ENCODE results near the gene MS4A14. TPM values are rescaled to one million over a fixed set of nuclear protein-coding genes. Genes with fewer than 3 reads are reported as not detected.
"Not testable (repeated sequence)": the region's sequence is repeated elsewhere in the genome, so short reads cannot be mapped to it uniquely, and the experiment has no call there.

MS4A14 gene
- total RNA-seq, 1 donor from 2014 or later: not detected

DNA sequence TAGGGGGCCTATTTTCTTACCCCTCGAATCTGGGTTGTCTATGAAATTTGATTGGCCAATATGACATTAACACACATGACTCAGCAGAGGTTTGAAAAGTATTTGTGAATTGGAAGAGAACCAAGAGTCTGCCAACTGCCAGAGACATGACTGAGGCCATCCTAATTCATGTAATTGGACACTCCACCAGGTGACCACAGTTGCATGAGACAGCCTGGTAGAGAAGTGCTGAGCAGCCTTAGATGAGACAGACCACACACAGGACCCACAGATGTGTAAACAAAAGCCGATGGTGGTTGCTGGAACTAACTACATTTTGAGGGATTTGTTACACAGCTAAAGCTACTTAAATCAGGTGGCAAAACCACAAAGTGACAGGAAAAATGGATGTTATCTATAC is 32.3 kb downstream of the MS4A14 start:
- no peak for DNase-seq (ENCODE audit: low read depth)
- H3K27me3 ChIP-seq (ENCODE audit: control insufficient read depth, insufficient read depth, low read length): no peaks in the 10 kb centered on the region
- no peak overlapping the region for H3K4me3 ChIP-seq (ENCODE audit: low read depth, low read length)
- no peaks in the 10 kb centered on the region for H3K36me3 ChIP-seq (ENCODE audit: control insufficient read depth, insufficient read depth, low read length)
- TF ChIP-seq, protein P1, sequence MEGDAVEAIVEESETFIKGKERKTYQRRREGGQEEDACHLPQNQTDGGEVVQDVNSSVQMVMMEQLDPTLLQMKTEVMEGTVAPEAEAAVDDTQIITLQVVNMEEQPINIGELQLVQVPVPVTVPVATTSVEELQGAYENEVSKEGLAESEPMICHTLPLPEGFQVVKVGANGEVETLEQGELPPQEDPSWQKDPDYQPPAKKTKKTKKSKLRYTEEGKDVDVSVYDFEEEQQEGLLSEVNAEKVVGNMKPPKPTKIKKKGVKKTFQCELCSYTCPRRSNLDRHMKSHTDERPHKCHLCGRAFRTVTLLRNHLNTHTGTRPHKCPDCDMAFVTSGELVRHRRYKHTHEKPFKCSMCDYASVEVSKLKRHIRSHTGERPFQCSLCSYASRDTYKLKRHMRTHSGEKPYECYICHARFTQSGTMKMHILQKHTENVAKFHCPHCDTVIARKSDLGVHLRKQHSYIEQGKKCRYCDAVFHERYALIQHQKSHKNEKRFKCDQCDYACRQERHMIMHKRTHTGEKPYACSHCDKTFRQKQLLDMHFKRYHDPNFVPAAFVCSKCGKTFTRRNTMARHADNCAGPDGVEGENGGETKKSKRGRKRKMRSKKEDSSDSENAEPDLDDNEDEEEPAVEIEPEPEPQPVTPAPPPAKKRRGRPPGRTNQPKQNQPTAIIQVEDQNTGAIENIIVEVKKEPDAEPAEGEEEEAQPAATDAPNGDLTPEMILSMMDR (IDR thresholded peaks at IDR 0.05; ENCODE audit: insufficient read depth, low read length, poor library complexity, severe bottlenecking): no peak

DNA sequence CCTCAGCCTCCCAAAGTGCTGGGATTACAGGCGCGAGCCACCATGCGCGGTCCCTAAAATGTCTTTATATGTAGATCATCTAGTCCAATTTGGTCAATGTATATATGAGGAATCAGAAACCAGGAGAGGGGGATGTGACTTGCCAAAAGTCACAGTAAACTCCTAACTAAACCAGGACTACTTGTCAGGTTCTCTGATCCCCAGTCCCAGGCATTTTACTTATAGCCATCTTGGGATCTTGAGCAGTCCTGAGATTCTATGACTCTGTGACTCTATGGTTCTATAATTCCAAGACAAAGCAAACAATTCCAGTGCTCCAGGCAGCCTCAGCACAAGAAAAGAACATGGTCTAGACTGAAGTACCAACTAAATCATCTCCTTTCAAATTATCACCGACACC is 33.0 kb downstream of the MS4A14 start, which contains the start of gene MS4A5:
Gene MS4A5, plus strand, starts transcription at position 301 of the 400 bp plus-strand sequence. CDS start 103 bp downstream, outside the sequence.
- Histone ChIP-seq H3K4me3 (ENCODE audit: low read depth, low read length) (no peak within 1 kb of the TSS), H3K36me3 (ENCODE audit: control insufficient read depth, insufficient read depth, low read length) (no peaks in the 10 kb centered on the region), H3K27me3 (ENCODE audit: control insufficient read depth, insufficient read depth, low read length) (no peaks in the 10 kb centered on the region)
- DNase-seq (ENCODE audit: low read depth): no peak
- TF ChIP-seq, protein P1 (IDR thresholded peaks at IDR 0.05; ENCODE audit: insufficient read depth, low read length, poor library complexity, severe bottlenecking): no peak

DNA sequence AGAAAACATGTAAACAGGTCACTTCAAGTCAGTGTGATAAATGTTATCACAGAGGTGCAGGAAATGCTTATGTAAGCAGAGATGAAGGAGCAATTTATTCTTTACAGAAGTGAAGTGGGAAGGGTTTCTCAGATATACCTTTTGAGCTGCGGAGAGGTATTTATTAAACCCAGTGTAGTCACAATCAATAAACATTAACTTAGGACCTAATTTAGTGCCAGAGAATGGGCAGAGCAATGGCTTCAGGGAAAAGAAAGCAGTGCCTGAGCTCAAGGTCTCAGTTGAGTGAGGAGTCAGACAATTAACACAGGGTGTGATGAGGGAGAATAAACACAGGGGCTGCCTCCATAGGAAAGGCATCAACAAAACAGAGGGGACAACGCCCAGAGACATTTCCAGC is 35.0 kb downstream of the MS4A14 start:
- DNase-seq (ENCODE audit: low read depth): no peak
- H3K4me3 ChIP-seq (ENCODE audit: low read depth, low read length): no peak overlapping the region
- no peaks in the 10 kb centered on the region for H3K27me3 ChIP-seq (ENCODE audit: control insufficient read depth, insufficient read depth, low read length)
- no peaks in the 10 kb centered on the region for H3K36me3 ChIP-seq (ENCODE audit: control insufficient read depth, insufficient read depth, low read length)
- TF ChIP-seq, protein P1 (IDR thresholded peaks at IDR 0.05; ENCODE audit: insufficient read depth, low read length, poor library complexity, severe bottlenecking): no peak

DNA sequence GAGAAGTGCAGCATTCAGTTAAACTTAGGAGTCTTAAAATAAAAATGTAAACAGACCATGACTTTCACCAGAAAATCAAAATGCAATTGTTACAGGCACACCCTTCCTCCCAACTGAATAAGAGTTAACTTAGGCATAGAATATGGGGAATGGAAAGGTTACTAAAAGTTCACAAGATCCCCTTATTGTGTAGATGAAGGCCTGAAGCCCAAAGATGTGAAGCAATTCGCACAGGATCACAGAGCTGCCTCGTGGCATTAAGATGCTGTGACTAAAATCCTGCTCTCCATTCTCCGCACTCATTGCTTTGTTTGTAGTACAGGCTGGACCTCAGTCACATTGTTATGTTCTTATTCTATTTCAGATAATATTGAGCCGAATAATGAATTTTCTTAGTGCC is 37.1 kb downstream of the MS4A14 start:
- H3K27me3 ChIP-seq (ENCODE audit: control insufficient read depth, insufficient read depth, low read length): no peaks in the 10 kb centered on the region
- TF ChIP-seq, protein P1 (IDR thresholded peaks at IDR 0.05; ENCODE audit: insufficient read depth, low read length, poor library complexity, severe bottlenecking): no peak
- no peak for DNase-seq (ENCODE audit: low read depth)
- no peaks in the 10 kb centered on the region for H3K36me3 ChIP-seq (ENCODE audit: control insufficient read depth, insufficient read depth, low read length)
- no peak overlapping the region for H3K4me3 ChIP-seq (ENCODE audit: low read depth, low read length)

DNA sequence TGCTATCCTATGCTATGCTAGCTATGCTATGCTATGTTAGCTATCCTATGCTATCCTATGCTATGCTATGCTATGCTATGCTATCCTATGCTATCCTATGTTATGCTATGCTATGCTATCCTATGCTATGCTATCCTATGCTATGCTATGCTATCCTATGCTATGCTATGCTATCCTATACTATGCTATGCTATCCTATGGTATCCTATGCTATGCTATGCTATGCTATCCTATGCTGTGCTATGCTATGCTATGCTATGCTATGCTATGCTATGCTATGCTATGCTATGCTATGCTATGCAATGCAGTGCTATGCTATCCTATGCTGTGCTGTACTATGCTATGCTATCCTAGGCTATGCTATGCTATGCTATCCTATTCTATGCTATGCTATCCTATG is 50.8 kb downstream of the MS4A14 start:
- H3K4me3 ChIP-seq (ENCODE audit: low read depth, low read length): no peak overlapping the region
- no peak for DNase-seq (ENCODE audit: low read depth)
- no peaks in the 10 kb centered on the region for H3K36me3 ChIP-seq (ENCODE audit: control insufficient read depth, insufficient read depth, low read length)

DNA sequence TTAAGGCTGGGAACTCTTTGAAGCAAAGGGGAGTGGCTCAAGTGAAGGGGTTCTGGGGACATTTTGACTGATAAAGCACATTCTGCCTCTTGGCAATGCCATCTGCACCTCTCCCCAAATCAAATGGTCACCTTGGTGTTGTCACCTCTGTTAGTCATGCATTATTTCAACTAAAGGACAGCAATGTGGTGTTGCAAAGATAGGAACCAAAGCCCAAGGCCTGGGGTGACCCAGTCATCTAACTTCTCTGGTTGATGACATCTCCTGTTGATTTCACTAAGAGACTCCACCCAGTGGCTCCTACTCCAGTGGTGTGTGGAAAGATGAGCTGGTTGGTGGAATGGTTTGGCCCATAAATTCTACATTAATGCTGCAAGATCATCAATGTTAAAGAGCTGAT is 51.6 kb downstream of the MS4A14 start:
- TF ChIP-seq, protein P1 (IDR thresholded peaks at IDR 0.05; ENCODE audit: insufficient read depth, low read length, poor library complexity, severe bottlenecking): no peak
- Histone ChIP-seq H3K4me3 (ENCODE audit: low read depth, low read length) (no peak overlapping the region), H3K27me3 (ENCODE audit: control insufficient read depth, insufficient read depth, low read length) (no peaks in the 10 kb centered on the region), H3K36me3 (ENCODE audit: control insufficient read depth, insufficient read depth, low read length) (no peaks in the 10 kb centered on the region)
- DNase-seq (ENCODE audit: low read depth): no peak

More for the DNA sequence above, 50.8 kb downstream of the MS4A14 start:
- TF ChIP-seq, protein P1 (IDR thresholded peaks at IDR 0.05; ENCODE audit: insufficient read depth, low read length, poor library complexity, severe bottlenecking): no peak
- no peaks in the 10 kb centered on the region for H3K27me3 ChIP-seq (ENCODE audit: control insufficient read depth, insufficient read depth, low read length)

DNA sequence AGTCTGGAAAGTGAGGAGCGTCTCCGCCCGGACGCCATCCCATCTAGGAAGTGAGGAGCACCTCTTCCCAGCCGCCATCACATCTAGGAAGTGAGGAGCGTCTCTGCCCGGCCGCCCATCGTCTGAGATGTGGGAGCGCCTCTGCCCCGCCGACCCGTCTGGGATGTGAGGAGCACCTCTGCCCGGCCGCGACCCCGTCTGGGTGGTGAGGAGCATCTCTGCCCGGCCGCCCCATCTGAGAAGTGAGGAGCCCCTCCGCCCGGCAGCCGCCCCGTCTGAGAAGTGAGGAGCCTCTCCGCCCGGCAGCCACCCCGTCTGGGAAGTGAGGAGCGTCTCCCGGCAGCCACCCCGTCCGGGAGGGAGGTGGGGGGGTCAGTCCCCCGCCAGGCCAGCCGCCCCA is 54.9 kb downstream of the MS4A14 start:
- not testable (repeated sequence) for H3K27me3 ChIP-seq (ENCODE audit: control insufficient read depth, insufficient read depth, low read length); H3K36me3 ChIP-seq (ENCODE audit: control insufficient read depth, insufficient read depth, low read length); H3K4me3 ChIP-seq (ENCODE audit: low read depth, low read length); DNase-seq (ENCODE audit: low read depth)

Data from kidney epithelial cell (primary cell).